ENCODE data around the gene DDI2. TPM values are rescaled to one million over a fixed set of nuclear protein-coding genes. Genes with fewer than 3 reads are reported as not detected.
"Not testable (repeated sequence)": the region's sequence is repeated elsewhere in the genome, so short reads cannot be mapped to it uniquely, and the experiment has no call there.

The DDI2 gene
- total and polyA plus RNA-seq, 2 donors (not counting 3 experiments of a cell fraction or from before 2014, with no cell fraction given) = 5.4 to 35.2 TPM

DNA sequence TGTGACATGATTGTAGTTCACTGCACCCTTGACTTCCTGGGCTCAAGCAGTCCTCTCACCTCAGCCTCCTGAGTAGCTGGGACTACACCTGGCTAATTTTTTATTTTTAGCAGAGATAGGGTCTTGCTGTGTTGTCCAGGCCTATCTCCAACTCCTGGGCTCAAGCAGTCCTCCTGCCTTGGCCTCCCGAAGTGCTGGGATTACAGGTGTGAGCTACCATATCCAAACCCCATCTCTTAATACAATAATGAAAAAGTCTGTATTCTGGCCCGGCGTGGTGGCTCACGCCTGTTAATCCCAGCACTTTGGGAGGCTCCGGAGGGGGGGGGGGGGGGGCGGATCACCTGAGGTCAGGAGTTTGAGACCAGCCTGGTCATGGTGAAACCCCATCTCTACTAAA is 34.9 kb downstream of the DDI2 start:
- DNase-seq (ENCODE audit: low read depth, low spot score); CTCF ChIA-PET; POLR2A ChIA-PET: not testable (repeated sequence)

DNA sequence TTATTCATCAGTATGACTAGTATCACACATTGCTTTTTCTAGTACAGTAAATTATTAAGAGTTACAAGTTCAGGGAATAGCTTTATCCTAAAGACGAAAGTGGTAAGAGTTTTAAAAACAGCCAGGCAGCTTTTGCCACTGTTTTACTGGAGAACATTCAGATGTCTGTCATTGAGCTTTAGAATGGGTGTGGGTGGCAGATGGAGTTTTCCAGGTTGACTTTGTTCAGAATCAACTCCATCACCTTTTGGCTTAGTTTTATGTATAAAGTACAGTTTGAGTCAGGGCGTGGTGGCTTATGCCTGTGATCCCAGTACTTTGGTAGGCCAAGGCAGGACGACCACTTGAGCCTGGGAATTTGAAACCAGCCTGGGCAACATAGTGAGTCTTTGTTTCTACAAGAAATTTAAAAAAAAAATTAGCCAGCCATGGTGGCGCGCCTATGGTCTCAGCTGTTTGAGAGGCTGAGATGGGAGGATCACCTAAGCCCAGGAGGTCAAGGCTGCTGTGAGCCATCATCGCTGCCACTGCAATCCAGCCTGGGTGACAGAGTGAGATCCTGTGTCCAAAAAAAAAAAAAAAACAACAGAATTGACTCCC is 36.9 kb downstream of the DDI2 start:
- Histone ChIP-seq H3K4me1 (ENCODE audit: control insufficient read depth, extremely low read depth, insufficient read depth, low read length) (peaks cover 10% of the 10 kb centered on the region), H3K79me2 (ENCODE audit: control insufficient read depth, insufficient read depth, low read length) (no peaks in the 10 kb centered on the region), H3K9me3 (replicated peaks; ENCODE audit: control insufficient read depth, insufficient read depth, low read length) (no peaks in the 10 kb centered on the region), H3K4me3 (replicated peaks in 1 of 3; ENCODE audit: insufficient read depth in 1 of 3, low read depth in 1 of 3, low read length in 3 of 3) (no peak overlapping the region), H3K9me1 (replicated peaks; ENCODE audit: control insufficient read depth, extremely low read depth, insufficient read depth, low read length) (no peaks in the 10 kb centered on the region), H3K27me3 (ENCODE audit: control insufficient read depth in 2 of 2, insufficient read depth in 2 of 2, low read length in 2 of 2) (no peaks in the 10 kb centered on the region), H3K9ac (replicated peaks; ENCODE audit: extremely low read depth, insufficient read depth, low read length) (no peak overlapping the region), H4K20me1 (replicated peaks; ENCODE audit: control insufficient read depth, extremely low read depth, insufficient read depth, low read length) (no peaks in the 10 kb centered on the region), H3K4me2 (ENCODE audit: insufficient read depth, low read length) (no peak overlapping the region), H2AFZ (ENCODE audit: low read depth, low read length) (no peak overlapping the region), H3K36me3 (ENCODE audit: control insufficient read depth in 2 of 2, extremely low read depth in 1 of 2, insufficient read depth in 2 of 2, low read length in 2 of 2) (peaks cover 3 to 8% of the 10 kb centered on the region in 2 experiments), H3K27ac (ENCODE audit: insufficient read depth, low read depth, low read length) (no peak overlapping the region)
- FAIRE-seq = no peak
- BruUV-seq (replicated peaks) = no TSS peak
- intact Hi-C loops (cut with micrococcal nuclease) (no loop called here), dilution Hi-C loops (cut with MboI; ENCODE audit: extremely low pct_ligation_motif_present, low sequenced_read_pairs) (no loop called here)
- TF ChIP-seq POLR2A (IDR thresholded peaks at IDR 0.05; ENCODE audit: low read depth, low read length) (no peak), POLR2AphosphoS5 (IDR thresholded peaks at IDR 0.05; ENCODE audit: insufficient read depth, low read depth, low read length) (no peak), JUN (IDR thresholded peaks at IDR 0.05; ENCODE audit: borderline replicate concordance, insufficient read depth, insufficient read length, low read depth) (no peak), MYC (IDR thresholded peaks at IDR 0.05; ENCODE audit: low read depth, low read length) (no peak), EZH2 (IDR thresholded peaks at IDR 0.05; ENCODE audit: borderline replicate concordance, low read depth, low read length, severe bottlenecking) (no peak)
- no peak for DNase-seq (ENCODE audit: low read depth, low spot score)
- CTCF ChIA-PET = interaction anchor here (1.0 to 2.3 kb wide), 3 partner anchors 11 to 58 kb away, joined by 3 to 13 read pairs (median 3); no protein-coding TSS in a partner anchor
- POLR2A ChIA-PET = no interaction called here

More for the DNA sequence above, 34.9 kb downstream of the DDI2 start:
- dilution Hi-C loops (cut with MboI; ENCODE audit: extremely low pct_ligation_motif_present, low sequenced_read_pairs); H3K9me1 ChIP-seq (replicated peaks; ENCODE audit: control insufficient read depth, extremely low read depth, insufficient read depth, low read length); FAIRE-seq; H4K20me1 ChIP-seq (replicated peaks; ENCODE audit: control insufficient read depth, extremely low read depth, insufficient read depth, low read length); H3K9me3 ChIP-seq (replicated peaks; ENCODE audit: control insufficient read depth, insufficient read depth, low read length); H3K9ac ChIP-seq (replicated peaks; ENCODE audit: extremely low read depth, insufficient read depth, low read length); H3K4me1 ChIP-seq (ENCODE audit: control insufficient read depth, extremely low read depth, insufficient read depth, low read length); H2AFZ ChIP-seq (ENCODE audit: low read depth, low read length); BruUV-seq (replicated peaks); H3K4me2 ChIP-seq (ENCODE audit: insufficient read depth, low read length); H3K27me3 ChIP-seq (ENCODE audit: control insufficient read depth in 2 of 2, insufficient read depth in 2 of 2, low read length in 2 of 2); H3K79me2 ChIP-seq (ENCODE audit: control insufficient read depth, insufficient read depth, low read length); H3K4me3 ChIP-seq (replicated peaks in 1 of 3; ENCODE audit: insufficient read depth in 1 of 3, low read depth in 1 of 3, low read length in 3 of 3); H3K27ac ChIP-seq (ENCODE audit: insufficient read depth, low read depth, low read length); H3K36me3 ChIP-seq (ENCODE audit: control insufficient read depth in 2 of 2, extremely low read depth in 1 of 2, insufficient read depth in 2 of 2, low read length in 2 of 2); intact Hi-C loops (cut with micrococcal nuclease): not testable (repeated sequence)
